Stimulated activated CD4-positive, alpha-beta T cell treated with anti-CD3 and anti-CD28 coated beads, Interleukin-4, amount 100 ng/mL, for 24 hours (primary cell): Measurements from ENCODE around the gene MBNL2.

Experiments
- DNase-seq: peaks from one replicate; pipeline ENCODE4 v3.0.0-alpha.2; 2020

Gene MBNL2

GRCh38 chr13:97431171-97431764 lies 209.1 kb downstream of the MBNL2 start:
- DNase-seq: no peak

- no peak for DNase-seq
Observed at GRCh38 chr13:97432232-97432916, 210.2 kb downstream of the MBNL2 start.

- peak; percentile 98 for DNase-seq
Observed at GRCh38 chr13:97432917-97433726, 211.0 kb downstream of the MBNL2 start.

- peak; percentile 91 for DNase-seq
Observed at GRCh38 chr13:97433727-97434396, 211.7 kb downstream of the MBNL2 start, which contains the start of gene RAP2A. Gene RAP2A (plus strand): TSS chr13:97434169. CDS start chr13:97434471, 302 bp downstream.

GRCh38 chr13:97434397-97435201 lies 212.5 kb downstream of the MBNL2 start:
- DNase-seq: peak; percentile 33

GRCh38 chr13:97435323-97435722 lies 213.2 kb downstream of the MBNL2 start:
- DNase-seq: no peak

GRCh38 chr13:97435794-97436193 lies 213.7 kb downstream of the MBNL2 start:
- no peak for DNase-seq

- no peak for DNase-seq
Observed at GRCh38 chr13:97436845-97437244, 214.7 kb downstream of the MBNL2 start.

GRCh38 chr13:97437729-97438128 lies 215.6 kb downstream of the MBNL2 start:
- no peak for DNase-seq

- DNase-seq: no peak
Observed at GRCh38 chr13:97438856-97439595, 216.9 kb downstream of the MBNL2 start.

- no peak for DNase-seq
Observed at GRCh38 chr13:97440598-97441170, 218.6 kb downstream of the MBNL2 start.

- DNase-seq: no peak
Observed at GRCh38 chr13:97441368-97441767, 219.2 kb downstream of the MBNL2 start.
